ENCODE data around the gene CCNG1. TPM values are rescaled to one million over a fixed set of nuclear protein-coding genes. Genes with fewer than 3 reads are reported as not detected.
A peak's percentile ranks its signal among the peaks of the same experiment; 100 is the strongest.

The CCNG1 gene
- total and polyA plus RNA-seq, 9 of the 15 experiments (the other 6 are each of a cell fraction or from before 2014, with no cell fraction given) = 121 to 293 (median 245) TPM

- H3K27me3 ChIP-seq (ENCODE audit: control insufficient read depth in 2 of 2, insufficient read depth in 2 of 2, low read length in 2 of 2) = no peaks in the 10 kb centered on the region
- H3K27ac ChIP-seq (ENCODE audit: extremely low read depth, low read depth, low read length) = no peak overlapping the region
- H3K36me3 ChIP-seq (ENCODE audit: control insufficient read depth, insufficient read depth, low read length) = peaks cover 79% of the 10 kb centered on the region
- H4K20me1 ChIP-seq (replicated peaks; ENCODE audit: control insufficient read depth, insufficient read depth, low read length) = no peaks in the 10 kb centered on the region
- H3K4me2 ChIP-seq (ENCODE audit: insufficient read depth, low read length) = no peak overlapping the region
- POLR2A ChIA-PET = interaction anchor here (1.4 to 4.5 kb wide), 2 partner anchors 8 to 12 kb away, joined by 6 to 43 read pairs; partner anchors contain the start of genes HMMR and NUDCD2
- in situ Hi-C loops (cut with MboI) = no loop called here
- H3K9ac ChIP-seq (ENCODE audit: insufficient read depth in 1 of 2, low read depth in 2 of 2, low read length in 2 of 2) = no peak overlapping the region
- BruUV-seq (replicated peaks) = no TSS peak
- DNase-seq (ENCODE audit: extremely low read depth in 1 of 4, low spot score in 3 of 4) (no peak), FAIRE-seq (no peak), ATAC-seq (peak; percentile 16; the same call in 2 of the 3 replicates)
- H3K9me1 ChIP-seq (ENCODE audit: control insufficient read depth, insufficient read depth, low read length) = no peaks in the 10 kb centered on the region
- intact Hi-C loops (cut with micrococcal nuclease) = no loop called here
- H3K4me1 ChIP-seq (replicated peaks in 1 of 2; ENCODE audit: control insufficient read depth in 2 of 2, insufficient read depth in 2 of 2, low read length in 2 of 2) = no peaks in the 10 kb centered on the region
- WGBS (ENCODE audit: insufficient coverage, low coverage, missing lambda C conversion rate) = 95% methylated on average over 8 of the region's 8 CpGs
- CTCF ChIA-PET (ENCODE audit: low intra/inter-chr PET ratio) = interaction anchor here (0.6 kb wide), 1 partner anchor 14 kb away, joined by 3 read pairs; the partner anchor contains the start of gene CCNG1
- TF ChIP-seq MXI1 (IDR thresholded peaks at IDR 0.05; ENCODE audit: low read depth, low read length) (no peak), ETV1 (tag; conservative IDR thresholded peaks at IDR 0.05; ENCODE audit: low read depth) (no peak), MCM2 (IDR thresholded peaks at IDR 0.05; ENCODE audit: low read depth) (no peak), DDX20 (tag; IDR thresholded peaks at IDR 0.05; ENCODE audit: low read depth) (no peak), KAT2B (IDR thresholded peaks at IDR 0.05; ENCODE audit: low read depth, low read length) (no peak), NUFIP1 (IDR thresholded peaks at IDR 0.05; ENCODE audit: partially characterized antibody) (no peak), MLX (CRISPR knock-in tag; conservative IDR thresholded peaks at IDR 0.05) (no peak), GABPA (tag; conservative IDR thresholded peaks at IDR 0.05; ENCODE audit: low read depth) (no peak), CCAR2 (IDR thresholded peaks at IDR 0.05; ENCODE audit: low read depth, low read length) (no peak), HNRNPK (IDR thresholded peaks at IDR 0.05; ENCODE audit: low read depth, low read length, poor library complexity, severe bottlenecking) (no peak), ZNF354B (CRISPR knock-in tag; IDR thresholded peaks at IDR 0.05) (no peak)
- TF ChIP-seq, protein P1, sequence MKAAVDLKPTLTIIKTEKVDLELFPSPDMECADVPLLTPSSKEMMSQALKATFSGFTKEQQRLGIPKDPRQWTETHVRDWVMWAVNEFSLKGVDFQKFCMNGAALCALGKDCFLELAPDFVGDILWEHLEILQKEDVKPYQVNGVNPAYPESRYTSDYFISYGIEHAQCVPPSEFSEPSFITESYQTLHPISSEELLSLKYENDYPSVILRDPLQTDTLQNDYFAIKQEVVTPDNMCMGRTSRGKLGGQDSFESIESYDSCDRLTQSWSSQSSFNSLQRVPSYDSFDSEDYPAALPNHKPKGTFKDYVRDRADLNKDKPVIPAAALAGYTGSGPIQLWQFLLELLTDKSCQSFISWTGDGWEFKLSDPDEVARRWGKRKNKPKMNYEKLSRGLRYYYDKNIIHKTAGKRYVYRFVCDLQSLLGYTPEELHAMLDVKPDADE (conservative IDR thresholded peaks at IDR 0.05; ENCODE audit: control insufficient read depth, low read depth, low read length) = no peak
- TF ChIP-seq, protein P2, sequence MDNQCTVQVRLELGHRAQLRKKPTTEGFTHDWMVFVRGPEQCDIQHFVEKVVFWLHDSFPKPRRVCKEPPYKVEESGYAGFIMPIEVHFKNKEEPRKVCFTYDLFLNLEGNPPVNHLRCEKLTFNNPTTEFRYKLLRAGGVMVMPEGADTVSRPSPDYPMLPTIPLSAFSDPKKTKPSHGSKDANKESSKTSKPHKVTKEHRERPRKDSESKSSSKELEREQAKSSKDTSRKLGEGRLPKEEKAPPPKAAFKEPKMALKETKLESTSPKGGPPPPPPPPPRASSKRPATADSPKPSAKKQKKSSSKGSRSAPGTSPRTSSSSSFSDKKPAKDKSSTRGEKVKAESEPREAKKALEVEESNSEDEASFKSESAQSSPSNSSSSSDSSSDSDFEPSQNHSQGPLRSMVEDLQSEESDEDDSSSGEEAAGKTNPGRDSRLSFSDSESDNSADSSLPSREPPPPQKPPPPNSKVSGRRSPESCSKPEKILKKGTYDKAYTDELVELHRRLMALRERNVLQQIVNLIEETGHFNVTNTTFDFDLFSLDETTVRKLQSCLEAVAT (IDR thresholded peaks at IDR 0.05) = no peak
- peaks cover 18% of the 10 kb centered on the region for H3K79me2 ChIP-seq (ENCODE audit: control insufficient read depth, insufficient read depth, low read length)
- H3K9me3 ChIP-seq (replicated peaks; ENCODE audit: control insufficient read depth, insufficient read depth, low read depth, low read length) = no peaks in the 10 kb centered on the region
- H2AFZ ChIP-seq (ENCODE audit: low read depth, low read length) = no peak overlapping the region
- H3K4me3 ChIP-seq = no peak overlapping the region
Observed at GRCh38 chr5:163451489-163451888, 14.1 kb downstream of the CCNG1 start.
